ENCODE measurements around the gene CNTNAP2. TPM values are rescaled to one million over a fixed set of nuclear protein-coding genes. Genes with fewer than 3 reads are reported as not detected.

The CNTNAP2 gene
- total RNA-seq, 4 donors from 2014 or later: not detected

GRCh38 chr7:148155826-148156225 lies 2039.2 kb downstream of the CNTNAP2 start:
- Histone ChIP-seq H3K27ac (no peak overlapping the region), H3K9me3 (no peaks in the 10 kb centered on the region), H3K27me3 (no peaks in the 10 kb centered on the region), H3K4me3 (no peak overlapping the region), H3K36me3 (no peaks in the 10 kb centered on the region), H3K4me1 (no peaks in the 10 kb centered on the region)
- intact Hi-C loops (cut with DNase I; ENCODE audit: low total_unique reads) (no loop called here), in situ Hi-C loops (cut with MboI; ENCODE audit: low sequenced_read_pairs in 4 of 4) (no loop called here)
- ATAC-seq (no peak), DNase-seq (no peak)
- TF ChIP-seq CTCF (IDR thresholded peaks at IDR 0.05 in 4 of 5, conservative IDR thresholded peaks at IDR 0.05 in 1 of 5) (no peak), POLR2A (IDR thresholded peaks at IDR 0.05) (no peak)

- Histone ChIP-seq H3K9me3 (no peaks in the 10 kb centered on the region), H3K36me3 (no peaks in the 10 kb centered on the region), H3K27me3 (no peaks in the 10 kb centered on the region), H3K4me3 (no peak overlapping the region), H3K4me1 (no peaks in the 10 kb centered on the region), H3K27ac (no peak overlapping the region)
- intact Hi-C loops (cut with DNase I; ENCODE audit: low total_unique reads): no loop called here
- in situ Hi-C loops (cut with MboI; ENCODE audit: low sequenced_read_pairs in 4 of 4): no loop called here
- ATAC-seq: no peak
- TF ChIP-seq CTCF (IDR thresholded peaks at IDR 0.05 in 4 of 5, conservative IDR thresholded peaks at IDR 0.05 in 1 of 5): no peak
- TF ChIP-seq POLR2A (IDR thresholded peaks at IDR 0.05): no peak
- DNase-seq: no peak
Observed at GRCh38 chr7:148156233-148156632, 2039.6 kb downstream of the CNTNAP2 start.

GRCh38 chr7:148159331-148159730 lies 2042.7 kb downstream of the CNTNAP2 start:
- in situ Hi-C loops (cut with MboI; ENCODE audit: low sequenced_read_pairs in 4 of 4) (no loop called here), intact Hi-C loops (cut with DNase I; ENCODE audit: low total_unique reads) (no loop called here)
- no peak for TF ChIP-seq CTCF (IDR thresholded peaks at IDR 0.05 in 4 of 5, conservative IDR thresholded peaks at IDR 0.05 in 1 of 5)
- no peak for TF ChIP-seq POLR2A (IDR thresholded peaks at IDR 0.05)
- no peaks in the 10 kb centered on the region for H3K27me3 ChIP-seq
- H3K4me1 ChIP-seq: no peaks in the 10 kb centered on the region
- no peak overlapping the region for H3K4me3 ChIP-seq
- no peak for DNase-seq
- H3K9me3 ChIP-seq: no peaks in the 10 kb centered on the region
- no peak overlapping the region for H3K27ac ChIP-seq
- H3K36me3 ChIP-seq: no peaks in the 10 kb centered on the region
- ATAC-seq: no peak

DNA sequence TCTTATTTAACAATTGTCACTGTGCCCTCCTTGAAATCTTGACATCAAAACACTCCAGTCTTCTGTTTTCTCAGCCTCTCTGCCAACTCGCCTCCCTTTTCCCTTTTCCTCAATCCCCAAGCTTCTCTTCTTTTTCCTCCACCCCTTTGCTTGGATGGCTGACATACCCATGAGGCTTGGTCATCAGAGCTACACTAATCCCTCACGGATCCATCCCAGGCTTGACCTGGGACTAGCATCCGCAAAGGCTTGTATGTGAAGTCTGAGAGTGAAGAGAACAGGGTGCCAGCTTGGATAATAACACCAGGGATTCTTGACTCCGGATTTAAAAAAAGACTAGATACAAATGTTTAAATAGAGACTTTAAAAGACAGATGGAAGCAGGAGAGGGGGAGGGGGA lies 2045.2 kb downstream of the CNTNAP2 start:
- intact Hi-C loops (cut with DNase I; ENCODE audit: low total_unique reads): no loop called here
- DNase-seq (no peak), ATAC-seq (no peak)
- Histone ChIP-seq H3K27me3 (no peaks in the 10 kb centered on the region), H3K4me3 (no peak overlapping the region), H3K4me1 (no peaks in the 10 kb centered on the region), H3K36me3 (no peaks in the 10 kb centered on the region), H3K9me3 (no peaks in the 10 kb centered on the region), H3K27ac (no peak overlapping the region)
- TF ChIP-seq POLR2A (IDR thresholded peaks at IDR 0.05): no peak
- TF ChIP-seq CTCF (IDR thresholded peaks at IDR 0.05 in 4 of 5, conservative IDR thresholded peaks at IDR 0.05 in 1 of 5): no peak
- in situ Hi-C loops (cut with MboI; ENCODE audit: low sequenced_read_pairs in 4 of 4): no loop called here

DNA sequence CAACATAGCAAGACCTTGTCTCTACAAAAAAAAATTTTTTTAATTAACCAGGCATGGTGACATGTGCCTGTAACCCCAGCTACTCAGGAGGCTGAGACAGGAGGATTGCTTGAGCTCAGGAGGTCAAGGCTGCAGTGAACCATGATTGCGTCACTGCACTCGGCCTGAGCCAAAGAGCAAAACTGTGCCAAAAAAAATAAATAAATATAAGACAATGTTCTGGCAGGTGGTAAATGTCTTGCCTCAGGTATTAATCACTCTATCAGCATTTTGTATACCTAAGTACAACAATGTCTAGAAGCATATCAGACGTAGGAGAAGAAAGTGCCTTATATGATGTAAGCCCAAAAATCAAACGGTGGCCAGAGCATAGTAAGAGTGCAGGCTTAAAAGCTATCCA lies 2046.2 kb downstream of the CNTNAP2 start:
- Histone ChIP-seq H3K4me1 (no peaks in the 10 kb centered on the region), H3K4me3 (no peak overlapping the region), H3K9me3 (no peaks in the 10 kb centered on the region), H3K27ac (no peak overlapping the region), H3K36me3 (no peaks in the 10 kb centered on the region), H3K27me3 (no peaks in the 10 kb centered on the region)
- ATAC-seq (no peak), DNase-seq (no peak)
- TF ChIP-seq POLR2A (IDR thresholded peaks at IDR 0.05) (no peak), CTCF (IDR thresholded peaks at IDR 0.05 in 4 of 5, conservative IDR thresholded peaks at IDR 0.05 in 1 of 5) (no peak)
- intact Hi-C loops (cut with DNase I; ENCODE audit: low total_unique reads) (no loop called here), in situ Hi-C loops (cut with MboI; ENCODE audit: low sequenced_read_pairs in 4 of 4) (no loop called here)

Data from gastrocnemius medialis (tissue), 4 donors.